MV-4-11 (cell line): ENCODE measurements around the gene SLFN12L.
"Not testable (repeated sequence)": the region's sequence is repeated elsewhere in the genome, so short reads cannot be mapped to it uniquely, and the experiment has no call there.

Experiments used
- DNase-seq: peaks from one replicate; lab custom pipeline; 2025; lab: John Stamatoyannopoulos, UW

Gene SLFN12L

DNA sequence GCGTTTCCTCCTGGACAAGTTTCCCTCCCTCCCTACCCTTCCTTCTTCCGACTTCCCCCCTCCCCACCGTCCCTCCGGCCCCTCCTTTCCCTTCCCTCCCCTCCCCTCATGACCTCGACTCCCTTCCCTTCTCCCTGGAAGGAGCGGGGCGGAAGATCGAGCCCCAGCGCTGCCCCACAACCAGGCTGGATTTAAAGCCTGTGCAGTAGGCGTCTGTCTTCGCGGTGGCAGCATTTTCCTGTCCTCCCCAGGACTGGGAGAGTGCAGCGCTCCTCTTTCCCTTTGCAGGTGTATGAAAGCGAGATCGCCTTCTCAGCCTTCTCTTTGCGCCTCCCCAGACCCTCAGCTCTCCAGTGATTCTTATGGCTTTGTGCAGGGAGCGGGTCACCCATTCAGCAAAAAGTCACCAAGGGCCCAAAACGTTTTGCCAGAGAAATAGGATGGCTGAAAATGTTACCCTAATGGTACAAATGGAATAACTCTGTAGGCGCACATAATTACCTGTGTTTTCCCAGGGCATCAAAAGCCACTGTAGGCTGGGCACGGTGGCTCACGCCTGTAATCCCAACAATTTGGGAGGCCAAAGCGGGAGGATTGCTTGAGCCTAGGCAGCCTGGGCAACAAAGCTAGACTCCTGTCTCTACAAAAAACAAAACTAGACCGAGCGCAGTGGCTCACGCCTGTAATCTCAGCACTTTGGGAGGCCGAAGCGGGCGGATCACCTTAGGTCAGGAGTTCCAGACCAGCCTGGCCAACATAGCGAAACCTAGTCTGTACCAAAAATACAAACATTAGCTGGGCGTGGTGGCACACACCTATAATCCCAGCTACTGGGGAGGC, 40.8 kb downstream of the SLFN12L start:
- no peak for DNase-seq

DNA sequence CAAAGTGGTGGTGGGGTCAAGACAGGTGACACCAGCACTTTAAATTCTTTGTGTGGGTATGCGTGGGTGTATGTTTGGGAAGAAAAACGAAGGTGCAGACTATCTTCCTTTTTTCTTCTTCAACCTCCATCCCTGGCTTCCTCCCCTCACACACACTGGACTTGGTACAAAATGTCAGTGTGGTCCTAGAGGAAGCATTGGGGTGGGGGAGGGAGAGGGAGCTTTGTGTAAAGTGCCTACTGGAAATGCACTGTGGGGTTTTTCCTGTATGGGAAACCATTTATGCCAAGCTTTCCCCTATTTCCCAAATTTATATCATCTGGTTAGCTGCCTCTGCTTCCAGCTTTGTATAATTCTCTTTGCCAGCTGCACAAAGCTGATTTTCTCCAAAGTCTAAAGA, 44.4 kb downstream of the SLFN12L start:
- DNase-seq: no peak

GRCh38 chr17:35491417-35491816, 46.1 kb downstream of the SLFN12L start:
- no peak for DNase-seq

DNA sequence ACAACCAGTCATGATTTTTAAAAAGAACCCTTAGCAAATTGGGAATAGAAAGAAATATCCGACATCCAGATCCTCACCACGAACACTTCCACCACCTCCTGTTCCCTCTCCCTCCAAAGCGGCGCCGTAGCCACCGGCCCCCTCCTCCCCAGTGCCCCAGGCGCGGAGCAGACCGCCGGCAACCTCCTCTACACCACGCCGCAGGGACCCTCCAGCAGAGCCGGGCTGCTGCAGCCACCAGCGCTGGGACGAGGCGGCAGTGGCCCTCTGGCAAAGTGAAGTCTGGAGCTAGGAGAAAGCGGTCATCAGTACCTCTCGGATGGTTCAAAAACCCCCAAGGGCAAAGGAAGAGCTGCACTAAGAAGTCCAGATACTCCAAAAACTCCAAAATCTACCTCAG, 47.5 kb downstream of the SLFN12L start:
- DNase-seq: no peak

GRCh38 chr17:35488991-35489390, 48.5 kb downstream of the SLFN12L start:
- no peak for DNase-seq

GRCh38 chr17:35486920-35487732, 50.4 kb downstream of the SLFN12L start:
- peak; percentile 93 for DNase-seq

- no peak for DNase-seq
Measured at GRCh38 chr17:35479271-35479670, 58.2 kb downstream of the SLFN12L start.

- DNase-seq: no peak
Measured at GRCh38 chr17:35477248-35477647, 60.2 kb downstream of the SLFN12L start.

- DNase-seq: no peak
Measured at GRCh38 chr17:35476283-35476820, 61.1 kb downstream of the SLFN12L start.

- DNase-seq: no peak
Measured at GRCh38 chr17:35468475-35468874, 69.0 kb downstream of the SLFN12L start.

GRCh38 chr17:35467824-35468223, 69.7 kb downstream of the SLFN12L start:
- DNase-seq: no peak

DNA sequence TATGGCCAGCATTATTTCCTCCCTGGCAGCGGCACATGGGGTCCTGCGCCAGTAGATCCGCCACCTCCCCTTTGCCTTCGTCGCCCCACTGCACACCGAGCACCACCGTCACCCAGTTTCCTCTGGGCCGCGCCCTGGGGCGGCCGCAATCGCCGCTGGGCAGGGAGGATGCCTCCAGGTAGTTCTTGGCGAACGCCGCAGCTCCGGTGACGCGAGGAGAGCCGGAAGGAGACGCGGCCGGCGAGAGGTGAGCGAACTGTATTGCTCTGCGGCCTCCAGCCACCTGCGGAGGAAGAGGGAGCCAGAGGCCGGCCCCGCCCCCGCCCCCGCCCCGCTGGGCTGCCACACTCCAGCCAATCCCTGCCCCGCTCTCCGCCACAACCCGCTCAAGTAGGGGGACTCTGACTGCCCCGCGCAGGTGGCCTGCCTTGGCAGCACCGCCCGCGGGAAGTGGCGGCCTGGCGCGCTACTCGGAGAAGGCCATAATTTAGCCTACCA, 77.1 kb downstream of the SLFN12L start:
- DNase-seq: no peak

DNA sequence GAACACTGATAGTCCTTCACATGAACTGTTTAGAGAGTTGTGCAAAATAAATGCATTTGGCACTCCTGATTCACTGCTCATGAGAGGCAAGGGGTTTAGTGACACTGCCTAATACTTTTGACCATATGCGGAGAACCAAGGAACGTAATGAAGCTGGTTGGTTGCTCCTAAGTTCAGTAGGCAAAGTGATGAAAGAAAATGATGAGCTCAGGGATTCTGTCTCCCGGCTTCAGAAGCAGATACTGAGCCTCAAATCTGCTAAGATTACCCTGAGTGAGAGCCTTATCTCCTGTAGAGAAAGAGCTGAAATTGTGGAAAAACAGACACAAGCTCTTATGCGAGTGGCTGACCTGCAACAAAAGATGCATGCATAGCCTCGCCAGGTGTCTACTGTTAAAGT, 83.4 kb downstream of the SLFN12L start:
- not testable (repeated sequence) for DNase-seq

DNA sequence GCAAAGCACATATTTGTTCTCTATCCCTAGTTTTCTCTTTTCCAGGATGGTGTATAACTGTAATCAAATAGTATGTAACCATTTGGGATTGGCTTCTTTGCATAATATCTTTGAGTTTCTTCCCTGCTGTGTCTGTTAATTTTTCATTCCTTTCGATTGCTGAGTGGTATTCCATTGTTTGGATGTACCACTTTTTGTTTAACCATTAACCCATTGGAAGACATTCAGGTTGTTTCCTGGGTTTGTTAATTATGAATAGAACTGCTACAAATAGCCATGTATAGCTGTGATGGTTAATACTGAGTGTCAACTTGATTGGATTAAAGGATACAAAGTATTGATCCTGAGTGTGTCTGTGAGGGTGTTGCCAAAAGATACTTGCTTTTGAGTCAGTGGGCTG, 84.3 kb downstream of the SLFN12L start:
- DNase-seq: no peak

- peak; percentile 61 for DNase-seq
Measured at GRCh38 chr17:35449371-35449931, 88.0 kb downstream of the SLFN12L start.

- no peak for DNase-seq
Measured at GRCh38 chr17:35448899-35449227, 88.6 kb downstream of the SLFN12L start.

DNA sequence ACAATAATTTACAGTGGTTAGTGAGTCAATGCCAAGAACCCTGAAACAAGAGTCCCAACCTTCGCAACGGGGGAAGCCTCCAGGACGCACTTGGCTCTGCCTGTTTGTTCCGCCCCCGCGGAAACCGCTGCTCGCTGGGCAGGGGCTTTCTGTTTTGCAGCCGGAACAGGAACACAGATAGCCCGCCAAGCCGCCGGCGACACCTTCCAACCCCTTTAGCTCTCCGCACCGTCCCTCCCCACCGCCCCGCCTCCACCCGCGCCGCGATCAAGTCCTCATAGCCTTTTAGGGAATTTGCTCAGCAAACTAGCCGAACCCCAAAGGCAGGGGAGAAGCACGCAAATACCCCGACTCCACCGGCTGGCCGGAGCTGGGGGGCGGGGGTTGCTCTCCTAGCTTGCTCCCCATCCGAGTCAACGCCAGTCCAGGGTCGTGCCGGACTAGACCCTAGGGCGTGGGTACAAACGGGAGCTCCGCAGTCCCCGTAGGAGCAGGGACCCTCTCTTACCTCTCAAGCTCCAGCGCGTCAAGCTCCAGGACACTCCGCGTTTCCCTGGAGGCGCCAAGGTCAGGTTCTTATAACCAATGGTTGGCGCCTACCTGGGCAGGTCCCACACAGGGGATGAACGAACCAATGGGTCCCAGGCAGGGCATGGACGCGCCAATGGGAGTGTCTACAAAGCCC, 89.1 kb downstream of the SLFN12L start, which contains the start of gene SLFN13:
SLFN13 (minus strand) TSS at position 553 of the 685 bp plus-strand sequence. CDS start 3,086 bp downstream, outside the sequence.
- peak; percentile 97 for DNase-seq

- DNase-seq: no peak
Measured at GRCh38 chr17:35447499-35447898, 90.0 kb downstream of the SLFN12L start.

DNA sequence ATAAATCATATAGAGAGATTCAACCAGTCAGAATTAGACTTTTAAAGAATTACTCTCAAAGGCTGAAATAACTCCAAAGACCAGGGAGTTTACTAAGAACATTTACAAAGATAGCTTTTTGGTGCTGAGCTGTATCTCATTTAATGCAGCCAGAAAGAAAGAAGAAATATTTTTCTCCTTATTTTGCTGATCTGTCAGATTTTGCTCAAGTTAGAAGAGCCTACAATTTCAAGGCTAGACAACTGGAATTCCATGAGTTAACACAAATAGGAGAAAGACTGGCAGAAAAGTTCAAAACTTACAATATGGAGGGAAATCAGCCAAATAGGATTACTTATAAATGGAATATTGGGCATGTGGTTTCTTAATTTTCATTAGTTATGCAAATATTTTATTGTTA, 99.0 kb downstream of the SLFN12L start:
- DNase-seq: no peak

DNA sequence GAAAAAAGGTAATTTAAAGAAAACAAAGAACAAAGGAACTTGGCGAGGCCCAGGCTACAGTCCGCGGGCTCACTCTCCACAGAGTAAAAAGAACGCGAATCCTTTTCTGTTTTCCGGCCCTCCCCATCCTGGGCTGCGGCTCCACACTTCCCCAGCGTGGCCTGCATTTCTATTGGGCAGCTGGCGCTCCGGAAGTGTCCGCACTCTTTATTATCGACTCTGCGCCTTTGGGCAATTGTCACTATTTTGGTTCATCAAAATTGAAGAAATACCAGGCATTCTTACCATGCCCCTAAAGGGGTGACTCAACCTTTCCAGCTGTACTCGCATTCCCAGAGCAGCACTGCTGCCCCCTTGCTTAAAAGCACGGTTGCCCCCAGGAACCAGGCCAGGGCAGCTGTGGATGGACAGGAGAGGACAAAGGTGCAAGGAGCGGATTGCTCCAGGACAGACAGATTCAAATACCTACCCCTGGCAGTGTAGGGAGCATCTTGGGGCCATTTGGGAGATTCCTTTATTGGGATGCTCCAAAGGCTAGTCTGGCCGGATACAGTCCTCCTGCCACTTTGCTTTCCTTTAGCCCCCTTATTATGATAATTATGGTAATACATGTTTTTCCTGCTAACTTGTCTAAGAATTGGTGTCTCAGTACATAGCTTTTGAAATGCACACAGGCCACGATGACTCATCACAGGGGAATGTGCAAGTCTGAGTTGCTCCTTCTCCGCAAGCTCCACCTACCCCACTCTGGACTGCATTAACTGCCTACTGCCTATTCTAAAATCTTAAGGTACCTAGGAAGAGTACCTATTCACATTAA, 104.2 kb downstream of the SLFN12L start:
- DNase-seq: peak; percentile 92
